GM19043 (cell line): Measurements from ENCODE around the gene CNTN2.

Source experiments
- ATAC-seq: cut with Tn5 transposase; IDR thresholded peaks from one replicate; pipeline ENCODE4 v1.9.1; 2021; ENCODE audit warnings: low read depth; ENCODE audit not compliant: unreplicated experiment

Gene CNTN2

GRCh38 chr1:205052690-205053089 lies 9.7 kb downstream of the CNTN2 start:
- ATAC-seq = no peak

GRCh38 chr1:205053296-205053695 lies 10.3 kb downstream of the CNTN2 start:
- no peak for ATAC-seq

GRCh38 chr1:205054013-205054412 lies 11.0 kb downstream of the CNTN2 start:
- no peak for ATAC-seq

- ATAC-seq = no peak
Observed at GRCh38 chr1:205056188-205056611, 13.2 kb downstream of the CNTN2 start.

- ATAC-seq = no peak
Observed at GRCh38 chr1:205056956-205057568, 14.1 kb downstream of the CNTN2 start.

GRCh38 chr1:205057808-205058575 lies 15.0 kb downstream of the CNTN2 start:
- no peak for ATAC-seq

GRCh38 chr1:205058853-205059252 lies 15.8 kb downstream of the CNTN2 start:
- no peak for ATAC-seq

GRCh38 chr1:205059660-205060059 lies 16.6 kb downstream of the CNTN2 start:
- ATAC-seq = no peak

- no peak for ATAC-seq
Observed at GRCh38 chr1:205060746-205061145, 17.7 kb downstream of the CNTN2 start.

GRCh38 chr1:205061227-205061626 lies 18.2 kb downstream of the CNTN2 start:
- no peak for ATAC-seq

GRCh38 chr1:205061665-205062069 lies 18.7 kb downstream of the CNTN2 start:
- ATAC-seq = no peak

- ATAC-seq = no peak
Observed at GRCh38 chr1:205062319-205062718, 19.3 kb downstream of the CNTN2 start.

- ATAC-seq = no peak
Observed at GRCh38 chr1:205062895-205063294, 19.9 kb downstream of the CNTN2 start.

- no peak for ATAC-seq
Observed at GRCh38 chr1:205064301-205064700, 21.3 kb downstream of the CNTN2 start.

GRCh38 chr1:205064741-205065316 lies 21.8 kb downstream of the CNTN2 start:
- ATAC-seq = no peak

GRCh38 chr1:205065666-205066065 lies 22.7 kb downstream of the CNTN2 start:
- no peak for ATAC-seq

- no peak for ATAC-seq
Observed at GRCh38 chr1:205066141-205066818, 23.3 kb downstream of the CNTN2 start.

GRCh38 chr1:205067031-205067430 lies 24.0 kb downstream of the CNTN2 start:
- ATAC-seq = no peak

GRCh38 chr1:205068001-205068400 lies 25.0 kb downstream of the CNTN2 start:
- ATAC-seq = no peak

- no peak for ATAC-seq
Observed at GRCh38 chr1:205068457-205069040, 25.5 kb downstream of the CNTN2 start.
